ENCODE results near the gene PIN1. TPM values are rescaled to one million over a fixed set of nuclear protein-coding genes. Genes with fewer than 3 reads are reported as not detected.

PIN1 gene
- polyA plus RNA-seq, 3 donors = 67.4 to 79.8 (median 68.3) TPM

DNA sequence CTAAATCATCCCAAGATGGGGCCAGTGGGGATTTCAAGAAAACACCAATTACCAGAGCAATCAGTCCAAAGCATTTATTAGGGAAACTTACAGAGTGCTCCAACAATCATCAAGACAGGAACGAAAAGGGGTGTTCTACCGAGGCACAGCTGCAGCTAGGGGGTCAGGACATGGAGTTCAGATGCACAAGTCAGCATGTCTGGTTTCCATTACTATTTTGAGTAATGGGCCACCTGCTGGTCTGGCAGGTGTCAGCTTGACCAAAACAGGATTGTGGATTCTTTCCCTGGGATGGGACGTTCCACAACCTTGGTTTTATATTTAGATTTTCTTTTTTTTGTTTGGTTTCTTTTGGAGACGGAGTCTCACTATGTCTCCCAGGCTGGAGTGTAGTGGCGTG, 11.3 kb upstream of the PIN1 start:
- TF ChIP-seq, protein P1, sequence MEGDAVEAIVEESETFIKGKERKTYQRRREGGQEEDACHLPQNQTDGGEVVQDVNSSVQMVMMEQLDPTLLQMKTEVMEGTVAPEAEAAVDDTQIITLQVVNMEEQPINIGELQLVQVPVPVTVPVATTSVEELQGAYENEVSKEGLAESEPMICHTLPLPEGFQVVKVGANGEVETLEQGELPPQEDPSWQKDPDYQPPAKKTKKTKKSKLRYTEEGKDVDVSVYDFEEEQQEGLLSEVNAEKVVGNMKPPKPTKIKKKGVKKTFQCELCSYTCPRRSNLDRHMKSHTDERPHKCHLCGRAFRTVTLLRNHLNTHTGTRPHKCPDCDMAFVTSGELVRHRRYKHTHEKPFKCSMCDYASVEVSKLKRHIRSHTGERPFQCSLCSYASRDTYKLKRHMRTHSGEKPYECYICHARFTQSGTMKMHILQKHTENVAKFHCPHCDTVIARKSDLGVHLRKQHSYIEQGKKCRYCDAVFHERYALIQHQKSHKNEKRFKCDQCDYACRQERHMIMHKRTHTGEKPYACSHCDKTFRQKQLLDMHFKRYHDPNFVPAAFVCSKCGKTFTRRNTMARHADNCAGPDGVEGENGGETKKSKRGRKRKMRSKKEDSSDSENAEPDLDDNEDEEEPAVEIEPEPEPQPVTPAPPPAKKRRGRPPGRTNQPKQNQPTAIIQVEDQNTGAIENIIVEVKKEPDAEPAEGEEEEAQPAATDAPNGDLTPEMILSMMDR (IDR thresholded peaks at IDR 0.05) = no peak
- H4K20me1 ChIP-seq (ENCODE audit: insufficient read depth, low read length) = peaks cover 6% of the 10 kb centered on the region
- H3K27me3 ChIP-seq (ENCODE audit: control insufficient read depth in 2 of 2, insufficient read depth in 2 of 2, low read length in 2 of 2) = no peaks in the 10 kb centered on the region
- H3K4me3 ChIP-seq (replicated peaks in 1 of 3; ENCODE audit: low read depth in 2 of 3, low read length in 3 of 3) = no peak overlapping the region
- H3K79me2 ChIP-seq (ENCODE audit: insufficient read depth, low read length) = peaks cover 36% of the 10 kb centered on the region
- no peaks in the 10 kb centered on the region for H3K9me3 ChIP-seq (replicated peaks in 1 of 2; ENCODE audit: control insufficient read depth in 1 of 2, insufficient read depth in 1 of 2, low read length in 2 of 2)
- peaks cover 14 to 15% of the 10 kb centered on the region in 2 donors for H3K36me3 Mint-ChIP-seq
- no peak overlapping the region for H3K4me3 Mint-ChIP-seq
- no peak for DNase-seq
- no peak overlapping the region for H2AFZ ChIP-seq (ENCODE audit: insufficient read depth, low read depth, low read length, poor library complexity, severe bottlenecking)
- H3K4me1 ChIP-seq (ENCODE audit: control insufficient read depth in 1 of 2, insufficient read depth in 2 of 2, low read length in 2 of 2) = peaks cover 23 to 28% of the 10 kb centered on the region in 2 donors
- no peak overlapping the region for H3K27ac Mint-ChIP-seq
- no peak overlapping the region for H3K4me2 ChIP-seq (replicated peaks; ENCODE audit: extremely low read depth, low read length, poor library complexity, severe bottlenecking)
- no peak overlapping the region for H3K9ac ChIP-seq (ENCODE audit: insufficient read depth, low read length, poor library complexity, severe bottlenecking)
- H3K27me3 Mint-ChIP-seq (ENCODE audit: low read depth in 3 of 3) = no peaks in the 10 kb centered on the region
- H3K4me1 Mint-ChIP-seq = peaks cover 22% of the 10 kb centered on the region
- H3K9me3 Mint-ChIP-seq = peaks cover 0 to 2% (median 0%) of the 10 kb centered on the region in 7 donors
- 95% methylated on average over 2 of the region's 5 CpGs for WGBS (ENCODE audit: insufficient coverage)
- no peaks in the 10 kb centered on the region for H3K36me3 ChIP-seq (replicated peaks in 1 of 2; ENCODE audit: control insufficient read depth in 1 of 2, insufficient read depth in 2 of 2, low read length in 2 of 2)
- H3K27ac ChIP-seq (ENCODE audit: low read depth in 1 of 2, low read length in 2 of 2) = no peak overlapping the region
- intact Hi-C loops (cut with micrococcal nuclease) = no loop called here

GRCh38 chr19:9827289-9828238, 7.6 kb upstream of the PIN1 start, which contains the start of gene UBL5:
Gene UBL5 (plus strand): TSS chr19:9827918. CDS start chr19:9828338, 420 bp downstream.
- Histone ChIP-seq H3K4me1 (ENCODE audit: control insufficient read depth in 1 of 2, insufficient read depth in 2 of 2, low read length in 2 of 2) (peaks cover 18 to 21% of the 10 kb centered on the region in 2 donors), H3K27ac (ENCODE audit: low read depth in 1 of 2, low read length in 2 of 2) (peak within 1 kb of the TSS; percentile 49 to 94), H4K20me1 (ENCODE audit: insufficient read depth, low read length) (peaks cover 6% of the 10 kb centered on the region), H3K4me3 (replicated peaks in 1 of 3; ENCODE audit: low read depth in 2 of 3, low read length in 3 of 3) (peak within 1 kb of the TSS; percentile 61 to 97 (median 77)), H3K4me2 (replicated peaks; ENCODE audit: extremely low read depth, low read length, poor library complexity, severe bottlenecking) (peak within 1 kb of the TSS; percentile 93), H3K27me3 (ENCODE audit: control insufficient read depth in 2 of 2, insufficient read depth in 2 of 2, low read length in 2 of 2) (no peaks in the 10 kb centered on the region), H2AFZ (ENCODE audit: insufficient read depth, low read depth, low read length, poor library complexity, severe bottlenecking) (peak within 1 kb of the TSS; percentile 96), H3K79me2 (ENCODE audit: insufficient read depth, low read length) (peaks cover 52% of the 10 kb centered on the region), H3K9ac (ENCODE audit: insufficient read depth, low read length, poor library complexity, severe bottlenecking) (peak within 1 kb of the TSS; percentile 88), H3K9me3 (replicated peaks in 1 of 2; ENCODE audit: control insufficient read depth in 1 of 2, insufficient read depth in 1 of 2, low read length in 2 of 2) (no peaks in the 10 kb centered on the region), H3K36me3 (replicated peaks in 1 of 2; ENCODE audit: control insufficient read depth in 1 of 2, insufficient read depth in 2 of 2, low read length in 2 of 2) (peaks cover 9 to 16% of the 10 kb centered on the region in 2 donors)
- Mint-ChIP-seq H3K36me3 (peaks cover 25 to 28% of the 10 kb centered on the region in 2 donors), H3K27ac (peak within 1 kb of the TSS; percentile 91 to 100 (median 98)), H3K27me3 (ENCODE audit: low read depth in 3 of 3) (no peaks in the 10 kb centered on the region), H3K9me3 (peaks cover 0 to 2% (median 0%) of the 10 kb centered on the region in 7 donors), H3K4me1 (peaks cover 18% of the 10 kb centered on the region), H3K4me3 (peak within 1 kb of the TSS; percentile 100)
- intact Hi-C loops (cut with micrococcal nuclease) = no loop called here
- TF ChIP-seq, protein P1 (IDR thresholded peaks at IDR 0.05) = no peak
- under 1% methylated on average over 59 of the region's 62 CpGs for WGBS (ENCODE audit: insufficient coverage)
- DNase-seq = peak; percentile 84 to 91 (median 86)

Measured in CD14-positive monocyte (primary cell).